GM19372 (cell line): Measurements from ENCODE around the gene ACADVL.

Experiments
- ATAC-seq: cut with Tn5 transposase; IDR thresholded peaks from one replicate; pipeline ENCODE4 v1.9.1; 2021; ENCODE audit warnings: mild to moderate bottlenecking, low read depth, moderate library complexity; ENCODE audit not compliant: unreplicated experiment

The ACADVL gene

GRCh38 chr17:7191069-7191468 is 28.7 kb upstream of the ACADVL start:
- no peak for ATAC-seq

DNA sequence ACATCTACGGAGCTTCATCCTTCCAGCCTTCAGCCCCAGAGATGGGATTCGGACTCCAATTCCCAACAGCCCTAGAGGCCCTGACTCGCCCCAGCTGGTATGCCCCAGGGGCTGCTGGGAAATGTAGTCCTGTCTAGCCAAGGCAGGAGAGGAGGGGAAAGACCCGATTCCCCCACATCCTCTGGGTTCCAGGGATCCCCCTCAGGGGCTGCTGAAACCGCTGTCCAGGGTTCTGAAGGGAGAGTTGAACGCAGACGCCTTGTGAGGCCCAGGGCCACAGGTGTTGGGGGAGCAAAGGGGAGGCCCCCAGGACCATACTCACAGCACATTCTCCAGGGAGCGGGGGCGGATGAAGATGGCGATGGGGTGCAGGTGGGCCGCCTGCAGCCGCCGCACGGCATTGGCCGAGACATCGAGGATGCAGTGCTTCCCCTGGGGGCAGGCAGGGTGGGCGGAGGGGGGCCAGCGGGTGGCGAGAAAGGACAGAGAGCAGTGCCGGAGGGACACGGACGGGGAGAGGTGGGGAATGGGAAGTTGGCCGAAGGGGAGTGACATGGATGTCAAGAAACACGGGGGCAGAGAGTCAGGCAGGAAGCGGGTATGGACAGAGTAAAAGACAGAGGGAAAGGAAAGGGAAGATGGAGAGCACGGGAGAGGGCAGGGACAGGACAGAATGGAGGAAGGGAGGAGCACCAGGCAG is 28.0 kb upstream of the ACADVL start:
- ATAC-seq = no peak

DNA sequence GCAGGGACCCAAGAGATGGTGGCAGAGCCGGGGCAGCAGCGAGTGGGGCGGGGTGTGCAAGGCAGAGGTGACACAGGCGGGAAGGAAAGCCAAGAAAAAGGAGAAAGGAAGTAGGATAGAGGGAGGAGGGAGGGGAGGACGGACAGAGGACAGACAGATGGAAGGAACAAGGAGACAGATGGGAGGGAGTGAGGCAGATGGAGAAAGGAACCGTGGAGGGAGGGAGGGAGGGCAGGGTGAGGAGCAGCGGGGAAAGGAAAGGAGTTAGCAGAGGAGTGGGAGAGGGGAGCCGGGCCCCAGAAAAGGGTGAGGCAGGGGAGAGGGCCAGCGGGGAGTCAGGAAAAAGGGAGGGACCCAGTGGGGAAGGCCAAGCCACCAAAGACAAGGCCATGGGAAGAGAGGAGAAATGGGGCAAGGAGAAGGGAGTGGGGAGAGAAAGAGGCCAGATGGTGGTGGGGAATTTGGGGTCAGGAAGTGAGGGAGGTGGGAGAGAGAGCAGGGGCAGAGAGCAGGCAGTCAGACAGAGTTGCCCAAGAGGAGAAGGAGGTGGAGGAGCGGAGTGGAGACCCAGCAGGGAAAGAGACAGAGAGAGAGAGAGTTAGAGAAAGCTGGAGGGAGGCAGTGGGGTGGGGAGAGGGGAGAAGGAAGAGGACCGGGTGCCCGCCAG is 27.3 kb upstream of the ACADVL start:
- ATAC-seq = no peak

- ATAC-seq = no peak
Observed at GRCh38 chr17:7195971-7196370, 23.8 kb upstream of the ACADVL start.

DNA sequence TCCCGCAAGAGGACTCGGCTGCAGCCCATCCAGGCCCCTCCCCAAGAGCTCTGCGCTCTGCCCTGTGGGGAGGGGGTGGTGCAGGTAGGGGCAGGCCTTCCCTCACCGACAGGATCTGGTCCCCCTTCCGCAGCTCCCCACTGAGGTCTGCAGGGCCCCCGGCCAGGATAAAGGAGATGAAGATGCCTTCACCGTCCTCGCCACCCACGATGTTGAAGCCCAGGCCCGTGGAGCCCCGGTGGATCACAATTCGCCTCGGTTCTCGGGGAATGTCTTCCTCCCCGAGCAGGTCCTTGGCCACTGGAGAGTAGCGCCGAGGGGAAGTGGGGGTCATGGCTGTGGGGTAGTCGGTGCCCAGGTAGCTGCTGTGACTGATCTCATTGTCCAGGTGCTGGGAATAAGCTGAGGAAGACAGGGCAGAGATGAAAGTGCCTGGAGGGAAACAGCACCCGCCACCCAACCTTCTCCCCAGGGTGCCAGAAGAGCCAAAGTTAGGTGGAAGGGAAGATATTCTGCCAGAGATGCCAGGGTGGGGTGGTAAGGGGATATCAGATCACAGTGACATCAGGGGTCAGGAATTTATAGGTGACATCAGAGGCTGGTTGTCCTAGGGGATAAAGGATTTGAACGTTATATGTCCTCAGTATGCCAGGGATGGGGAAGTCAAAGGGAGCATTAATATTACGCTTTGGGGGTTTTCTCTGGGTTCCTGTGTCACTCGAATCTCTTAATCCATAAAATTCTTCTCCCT is 22.9 kb upstream of the ACADVL start:
- ATAC-seq = no peak

DNA sequence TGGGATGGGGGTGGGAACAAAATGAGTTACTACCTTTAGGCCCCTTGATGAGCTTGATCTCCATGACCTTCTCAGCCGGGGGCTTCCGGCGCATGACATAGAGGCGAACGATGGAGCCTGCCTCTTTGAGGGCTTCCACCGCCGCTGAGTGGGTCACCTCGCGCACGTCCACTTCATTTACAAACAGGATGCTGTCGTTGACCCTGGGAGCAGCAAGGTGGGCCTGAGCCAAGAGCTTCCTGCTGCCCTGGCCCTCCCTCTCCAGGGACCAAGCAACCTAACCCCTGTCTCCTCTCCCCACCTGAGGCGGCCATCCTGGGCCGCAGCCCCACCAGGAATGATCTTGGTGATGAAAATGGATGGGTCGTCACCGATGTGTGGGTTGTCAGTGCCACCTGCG is 16.3 kb upstream of the ACADVL start:
- ATAC-seq = no peak

DNA sequence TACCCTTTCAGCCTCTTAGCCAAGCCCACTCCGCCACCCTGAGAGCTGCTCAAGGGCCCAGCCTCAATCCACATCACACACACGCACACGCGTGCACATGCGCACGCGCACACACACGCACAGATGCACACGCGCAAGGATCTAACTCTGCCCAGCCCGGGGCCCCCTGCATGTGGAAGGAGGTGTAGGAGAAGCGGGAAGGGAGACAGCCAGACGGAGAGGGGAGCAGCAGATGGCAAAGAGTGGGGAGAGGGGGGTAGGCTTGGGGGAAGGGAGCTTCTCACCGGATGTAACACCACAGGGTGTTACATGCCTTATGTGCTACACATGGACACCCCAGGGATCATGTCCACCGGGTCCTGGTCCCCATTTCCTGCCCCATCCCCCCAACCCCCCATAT is 15.4 kb upstream of the ACADVL start:
- no peak for ATAC-seq

DNA sequence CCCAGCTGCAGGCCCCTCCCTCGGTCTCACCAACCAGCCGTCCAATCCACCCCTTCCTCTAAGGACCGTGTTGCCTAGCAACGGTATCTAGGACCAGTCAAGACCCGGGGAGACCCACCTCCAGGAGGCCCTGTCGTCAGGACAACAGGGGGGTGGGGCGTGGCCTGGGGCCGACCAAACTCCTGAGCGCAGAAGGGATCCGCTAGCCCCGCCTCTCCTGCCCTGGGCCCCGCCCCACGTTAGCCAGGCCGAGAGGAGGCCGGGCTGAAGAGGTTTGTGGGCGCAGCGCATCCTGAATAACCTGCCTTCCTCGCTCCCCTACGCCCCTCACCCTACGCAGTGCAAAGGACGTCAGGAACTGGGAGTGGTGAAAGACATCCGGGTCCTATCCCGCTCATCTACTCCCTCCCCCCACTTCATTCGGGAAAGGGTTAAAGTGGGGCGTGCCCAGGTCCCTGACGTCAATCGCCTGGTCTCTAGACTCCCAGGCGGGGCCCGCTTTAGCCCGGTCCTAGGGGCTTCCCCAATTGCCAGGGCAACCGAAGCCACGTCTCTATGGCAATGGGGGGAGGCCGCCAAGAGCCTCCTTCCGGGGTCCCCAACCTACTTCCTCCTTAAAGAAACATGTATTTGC is 14.8 kb upstream of the ACADVL start:
- ATAC-seq = peak; percentile 78

- no peak for ATAC-seq
Observed at GRCh38 chr17:7205561-7205960, 14.2 kb upstream of the ACADVL start.

DNA sequence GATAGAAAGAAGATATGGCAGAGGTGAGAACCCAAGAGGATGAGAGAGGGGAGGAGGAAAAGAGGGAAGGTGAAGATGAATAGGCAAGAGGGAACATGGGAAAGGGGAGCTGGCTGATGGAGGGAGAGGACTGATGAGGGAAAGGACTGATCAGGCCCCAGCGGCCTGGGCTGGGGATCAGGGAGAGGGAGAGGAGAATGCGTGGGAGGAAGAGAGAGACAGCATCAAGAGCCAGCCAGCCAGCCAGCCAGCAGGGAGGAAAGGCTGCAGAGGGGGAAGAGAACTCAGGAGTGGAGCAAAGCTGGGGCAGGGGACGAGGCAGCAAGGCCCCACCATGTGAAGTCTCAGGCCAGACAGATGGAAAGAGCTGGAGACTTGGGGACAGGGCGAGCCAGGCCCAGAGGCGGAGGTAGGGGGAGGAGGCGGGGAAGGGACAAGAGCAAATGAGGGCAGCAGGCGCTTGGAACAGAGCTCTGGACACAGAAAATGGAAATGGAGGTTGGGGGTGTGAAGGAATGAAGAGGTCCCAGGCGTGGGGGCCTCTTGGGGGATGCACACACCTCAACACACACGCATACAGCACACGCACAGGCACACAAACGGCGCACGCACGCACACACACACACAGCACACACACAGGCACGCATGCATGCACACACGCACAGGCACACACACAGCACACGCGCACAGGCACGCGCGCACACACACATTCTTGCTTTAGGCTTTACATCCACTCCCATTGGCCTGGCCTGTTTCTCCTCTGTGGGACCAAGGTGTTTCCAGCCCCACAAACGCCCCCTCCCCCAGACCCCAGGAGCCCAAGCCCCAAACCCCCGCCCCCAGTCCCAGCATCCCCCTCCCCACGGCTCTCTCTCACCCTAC is 12.4 kb upstream of the ACADVL start:
- ATAC-seq = no peak

- ATAC-seq = no peak
Observed at GRCh38 chr17:7208027-7208571, 11.6 kb upstream of the ACADVL start.

- ATAC-seq = no peak
Observed at GRCh38 chr17:7208754-7209460, 10.8 kb upstream of the ACADVL start.

- ATAC-seq = no peak
Observed at GRCh38 chr17:7211491-7212273, 8.1 kb upstream of the ACADVL start.

DNA sequence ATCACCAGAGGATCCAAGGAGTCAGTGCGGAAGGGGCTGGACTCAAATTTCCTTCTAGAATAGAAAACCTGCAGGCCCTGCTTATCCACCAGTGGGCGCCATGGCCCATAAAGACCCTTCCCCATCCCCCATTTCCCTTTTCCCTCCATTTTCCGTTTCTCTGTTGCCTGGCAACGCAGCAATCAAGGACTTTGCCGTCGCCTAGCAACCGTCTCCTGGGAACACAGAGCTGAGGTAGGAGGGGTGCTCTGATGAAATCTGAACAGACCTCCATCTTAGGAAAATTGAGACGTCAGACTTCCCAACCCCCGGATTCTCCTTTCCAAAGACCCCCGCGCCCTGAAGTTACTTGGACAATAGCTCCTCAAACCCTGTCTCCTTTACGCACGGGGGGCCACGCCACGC is 5.8 kb upstream of the ACADVL start:
- no peak for ATAC-seq

GRCh38 chr17:7214300-7215135 is 5.2 kb upstream of the ACADVL start:
- peak; percentile 73 for ATAC-seq

- no peak for ATAC-seq
Observed at GRCh38 chr17:7215136-7215638, 4.6 kb upstream of the ACADVL start.

DNA sequence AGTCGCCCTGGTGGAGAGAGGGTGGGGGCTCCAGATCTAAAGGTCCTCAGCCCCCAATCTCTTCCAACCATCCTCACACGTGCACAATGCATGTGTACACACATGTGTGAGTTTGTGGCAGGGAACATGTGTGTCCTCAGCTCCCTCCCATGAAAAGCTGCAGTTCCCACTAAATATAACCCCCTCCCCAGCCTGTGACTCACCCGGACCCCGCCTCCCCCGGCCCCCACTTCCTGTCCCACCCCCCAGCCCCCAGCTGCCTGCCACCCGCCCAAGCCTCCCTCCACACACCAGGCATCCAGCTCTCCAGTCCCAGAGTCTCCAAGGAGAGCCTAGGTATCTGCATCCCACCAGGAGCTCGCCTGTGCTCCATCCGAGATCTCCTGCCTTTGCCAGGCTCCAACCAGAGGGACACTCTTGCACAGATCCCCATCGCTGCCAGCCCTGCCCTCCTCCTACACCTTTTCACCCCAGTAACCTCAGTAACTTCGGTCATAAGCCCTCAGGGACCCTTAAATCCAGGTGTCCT is 4.0 kb upstream of the ACADVL start:
- no peak for ATAC-seq
